ENCODE results near the gene SUZ12.
"Not testable (repeated sequence)": the region's sequence is repeated elsewhere in the genome, so short reads cannot be mapped to it uniquely, and the experiment has no call there.

The SUZ12 gene

GRCh38 chr17:32042266-32042665 is 105.5 kb downstream of the SUZ12 start:
- not testable (repeated sequence) for DNase-seq

- not testable (repeated sequence) for DNase-seq
Observed at GRCh38 chr17:32045611-32046010, 108.8 kb downstream of the SUZ12 start.

- not testable (repeated sequence) for DNase-seq
Observed at GRCh38 chr17:32047663-32048062, 110.9 kb downstream of the SUZ12 start.
